ENCODE measurements around the gene KRTAP5-7. TPM values are rescaled to one million over a fixed set of nuclear protein-coding genes. Genes with fewer than 3 reads are reported as not detected.

Gene KRTAP5-7
- total RNA-seq, 4 donors from 2014 or later = 0.38 TPM; not detected in 3

DNA sequence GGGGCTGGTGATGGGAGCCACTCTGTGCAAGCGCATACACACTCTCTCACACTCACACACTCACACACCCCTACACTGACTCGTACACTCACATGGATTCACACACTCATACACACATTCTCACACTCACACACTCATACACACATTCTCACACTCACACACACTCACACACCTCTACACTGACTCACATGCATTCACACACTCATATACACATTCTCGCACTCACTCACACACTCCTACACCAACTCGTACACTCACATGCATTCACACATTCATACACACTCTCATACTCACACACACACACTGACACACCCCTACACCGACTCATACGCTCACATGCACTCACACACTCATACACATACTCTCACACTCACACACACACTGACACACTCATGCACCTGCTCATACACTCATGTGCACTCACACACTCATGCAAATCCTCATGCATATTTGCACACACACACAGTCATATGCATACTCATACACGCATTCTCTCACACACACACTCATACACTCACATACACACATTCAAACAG is 50.5 kb downstream of the KRTAP5-7 start:
- no peak for DNase-seq
- Histone ChIP-seq H3K36me3 (no peaks in the 10 kb centered on the region), H3K4me1 (peaks cover 0 to 7% (median 0%) of the 10 kb centered on the region in 3 donors), H3K27me3 (peaks cover 0 to 20% (median 0%) of the 10 kb centered on the region in 4 donors), H3K27ac (no peak overlapping the region), H3K4me3 (no peak overlapping the region), H3K9me3 (no peaks in the 10 kb centered on the region)
- 78 to 92% methylated on average over 7 of the region's 7 CpGs for WGBS, 2 donors
- TF ChIP-seq, protein P1, sequence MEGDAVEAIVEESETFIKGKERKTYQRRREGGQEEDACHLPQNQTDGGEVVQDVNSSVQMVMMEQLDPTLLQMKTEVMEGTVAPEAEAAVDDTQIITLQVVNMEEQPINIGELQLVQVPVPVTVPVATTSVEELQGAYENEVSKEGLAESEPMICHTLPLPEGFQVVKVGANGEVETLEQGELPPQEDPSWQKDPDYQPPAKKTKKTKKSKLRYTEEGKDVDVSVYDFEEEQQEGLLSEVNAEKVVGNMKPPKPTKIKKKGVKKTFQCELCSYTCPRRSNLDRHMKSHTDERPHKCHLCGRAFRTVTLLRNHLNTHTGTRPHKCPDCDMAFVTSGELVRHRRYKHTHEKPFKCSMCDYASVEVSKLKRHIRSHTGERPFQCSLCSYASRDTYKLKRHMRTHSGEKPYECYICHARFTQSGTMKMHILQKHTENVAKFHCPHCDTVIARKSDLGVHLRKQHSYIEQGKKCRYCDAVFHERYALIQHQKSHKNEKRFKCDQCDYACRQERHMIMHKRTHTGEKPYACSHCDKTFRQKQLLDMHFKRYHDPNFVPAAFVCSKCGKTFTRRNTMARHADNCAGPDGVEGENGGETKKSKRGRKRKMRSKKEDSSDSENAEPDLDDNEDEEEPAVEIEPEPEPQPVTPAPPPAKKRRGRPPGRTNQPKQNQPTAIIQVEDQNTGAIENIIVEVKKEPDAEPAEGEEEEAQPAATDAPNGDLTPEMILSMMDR (IDR thresholded peaks at IDR 0.05) = no peak
- no peak for TF ChIP-seq POLR2A (IDR thresholded peaks at IDR 0.05)
- intact Hi-C loops (cut with DNase I) = no loop called here

Small RNA genes lying within 50 kb of the gene (small RNA-seq; reads per million reads assigned to genes)
- 0 reads per million in 4 donors for gene AP000867.1

Other genes with a start within 250 kb of the KRTAP5-7 start
- 10 to 100 TPM; 22.5 to 86.1 (median 36.5) TPM for gene DHCR7, start 78.9 kb upstream of the KRTAP5-7 start, total RNA-seq
- gene NADSYN1, start 74.1 kb upstream of the KRTAP5-7 start, total RNA-seq = 10 to 100 TPM; 62.0 to 81.3 (median 71.7) TPM
- under 1 TPM in 1 of 4 donors, not detected in 3; 0.22 TPM for gene KRTAP5-8, start 10.8 kb downstream of the KRTAP5-7 start, total RNA-seq
- gene KRTAP5-9, start 21.2 kb downstream of the KRTAP5-7 start, total RNA-seq = not detected
- not detected for gene KRTAP5-10, start 38.3 kb downstream of the KRTAP5-7 start, total RNA-seq
- gene KRTAP5-11, start 55.6 kb downstream of the KRTAP5-7 start, total RNA-seq = not detected

Measured in esophagus squamous epithelium (tissue), 5 donors.